Osteoblast (primary cell): ENCODE measurements around the gene KLHL29. TPM values are rescaled to one million over a fixed set of nuclear protein-coding genes. Genes with fewer than 3 reads are reported as not detected.

Experiments
- DNase-seq: peaks from one replicate; pipeline ENCODE4 v3.0.0; 2011; ENCODE audit warnings: low spot score, mixed read lengths; ENCODE audit not compliant: insufficient read length; ENCODE audit errors: missing footprints
- H2AFZ ChIP-seq: 2 replicates; pipeline ENCODE4 v1.6.0; 2011; ENCODE audit warnings: mild to moderate bottlenecking, low read length
- H3K27ac ChIP-seq: 2 replicates; pipeline ENCODE4 v1.5.1; 2011; ENCODE audit warnings: mild to moderate bottlenecking, low read depth, low read length, moderate library complexity
- H3K27me3 ChIP-seq: 2 replicates; pipeline ENCODE4 v1.6.0; 2012; ENCODE audit warnings: mild to moderate bottlenecking, control low read depth, inconsistent platforms, low read length, moderate library complexity; ENCODE audit not compliant: insufficient read depth
- H3K36me3 ChIP-seq: 2 replicates; pipeline ENCODE4 v1.5.1; 2011; ENCODE audit warnings: mild to moderate bottlenecking, low read length, control low read depth, moderate library complexity; ENCODE audit not compliant: insufficient read depth
- H3K4me1 ChIP-seq: 2 replicates; pipeline ENCODE4 v1.5.1; 2011; ENCODE audit warnings: mild to moderate bottlenecking, low read length, control low read depth, moderate library complexity; ENCODE audit not compliant: insufficient read depth
- H3K4me2 ChIP-seq: 2 replicates; pipeline ENCODE4 v1.6.0; 2011; ENCODE audit warnings: mild to moderate bottlenecking, low read length; ENCODE audit not compliant: insufficient read depth
- H3K4me3 ChIP-seq: fragments of 200-600 bp; sonication (generic); 3 replicates; pipeline ENCODE4 v1.5.1; 2012; ENCODE audit warnings: mild to moderate bottlenecking, low read length, inconsistent platforms; ENCODE audit not compliant: insufficient read depth
- H3K79me2 ChIP-seq: 2 replicates; pipeline ENCODE4 v1.6.0; 2012; ENCODE audit warnings: mild to moderate bottlenecking, low read length, control low read depth, inconsistent platforms; ENCODE audit not compliant: insufficient read depth
- H3K9me3 ChIP-seq: 2 replicates; pipeline ENCODE4 v1.5.1; 2011; ENCODE audit warnings: low read depth, low read length, control low read depth
- H4K20me1 ChIP-seq: 2 replicates; pipeline ENCODE4 v1.6.0; 2012; ENCODE audit warnings: mild to moderate bottlenecking, low read length, control low read depth; ENCODE audit not compliant: insufficient read depth
- CTCF ChIP-seq: IDR thresholded peaks from 2 replicates; pipeline ENCODE4 v1.5.1; 2011; ENCODE audit warnings: mild to moderate bottlenecking, low read depth, low read length, moderate library complexity; ENCODE audit errors: extremely low read depth
- total RNA-seq: library from RNA; depleted of rRNA; stranded (reverse); fragments of >200 nt; gene quantifications from 2 replicates; pipeline ENCODE4 v1.2.3, GENCODE V29; 2012

KLHL29 gene
- total RNA-seq, 1 donor = 3.3 TPM

- Histone ChIP-seq H3K4me3 (no peak overlapping the region), H3K79me2 (no peaks in the 10 kb centered on the region), H3K4me2 (peak overlapping the region; percentile 44), H3K4me1 (peaks cover 28% of the 10 kb centered on the region), H3K27ac (no peak overlapping the region), H2AFZ (no peak overlapping the region), H3K9me3 (no peaks in the 10 kb centered on the region), H4K20me1 (peaks cover 9% of the 10 kb centered on the region), H3K36me3 (no peaks in the 10 kb centered on the region), H3K27me3 (no peaks in the 10 kb centered on the region)
- no peak for DNase-seq
- TF ChIP-seq CTCF = no peak
Measured at GRCh38 chr2:23497536-23497935, 112.6 kb downstream of the KLHL29 start.

DNA sequence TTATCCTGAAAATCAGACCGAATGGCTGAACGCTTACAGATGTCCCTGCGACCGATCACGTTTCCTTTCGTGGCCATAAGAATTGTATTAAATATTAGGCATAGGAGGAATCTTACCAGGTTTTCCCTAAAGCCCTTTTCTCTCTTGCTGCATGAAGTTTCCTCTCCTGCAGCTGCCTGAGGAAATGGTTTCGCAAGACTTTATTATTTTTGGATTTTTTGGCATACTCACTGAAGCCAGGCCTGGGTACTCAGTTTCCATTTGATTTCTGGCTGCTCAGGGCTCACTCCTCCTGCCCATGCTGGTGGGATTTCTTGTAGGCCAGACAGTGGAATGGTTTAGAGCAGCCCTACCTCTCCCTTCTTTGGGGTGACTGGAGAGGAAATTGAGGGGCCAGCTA, 114.0 kb downstream of the KLHL29 start:
- Histone ChIP-seq H3K79me2 (no peaks in the 10 kb centered on the region), H3K9me3 (no peaks in the 10 kb centered on the region), H3K4me2 (no peak overlapping the region), H3K27ac (no peak overlapping the region), H4K20me1 (peaks cover 9% of the 10 kb centered on the region), H3K27me3 (no peaks in the 10 kb centered on the region), H3K4me1 (peaks cover 28% of the 10 kb centered on the region), H3K36me3 (no peaks in the 10 kb centered on the region), H3K4me3 (no peak overlapping the region), H2AFZ (no peak overlapping the region)
- no peak for DNase-seq
- no peak for TF ChIP-seq CTCF

GRCh38 chr2:23499439-23499838, 114.5 kb downstream of the KLHL29 start:
- no peak for DNase-seq
- Histone ChIP-seq H3K79me2 (no peaks in the 10 kb centered on the region), H3K4me2 (no peak overlapping the region), H3K27me3 (no peaks in the 10 kb centered on the region), H3K9me3 (no peaks in the 10 kb centered on the region), H4K20me1 (peaks cover 9% of the 10 kb centered on the region), H2AFZ (no peak overlapping the region), H3K4me3 (no peak overlapping the region), H3K4me1 (peaks cover 28% of the 10 kb centered on the region), H3K27ac (no peak overlapping the region), H3K36me3 (no peaks in the 10 kb centered on the region)
- TF ChIP-seq CTCF = no peak

- Histone ChIP-seq H3K4me3 (no peak overlapping the region), H3K4me2 (no peak overlapping the region), H3K27me3 (no peaks in the 10 kb centered on the region), H3K36me3 (no peaks in the 10 kb centered on the region), H3K79me2 (no peaks in the 10 kb centered on the region), H4K20me1 (peaks cover 4% of the 10 kb centered on the region), H3K27ac (no peak overlapping the region), H3K4me1 (peaks cover 28% of the 10 kb centered on the region), H3K9me3 (no peaks in the 10 kb centered on the region), H2AFZ (no peak overlapping the region)
- no peak for DNase-seq
- TF ChIP-seq CTCF = no peak
Measured at GRCh38 chr2:23500836-23501235, 115.9 kb downstream of the KLHL29 start.
